ENCODE results near the gene IL1A. TPM values are rescaled to one million over a fixed set of nuclear protein-coding genes. Genes with fewer than 3 reads are reported as not detected.

The IL1A gene
- total and polyA plus RNA-seq, 9 of the 15 experiments (the other 6 are each of a cell fraction or from before 2014, with no cell fraction given), result 0.03 to 0.27 (median 0.14) TPM; not detected in 2

GRCh38 chr2:112803691-112804521, 19.6 kb upstream of the IL1A start:
- FAIRE-seq, result peak; percentile 70
- in situ Hi-C loops (cut with MboI), result no loop called here
- H3K4me1 ChIP-seq (replicated peaks in 1 of 2; ENCODE audit: control insufficient read depth in 2 of 2, insufficient read depth in 2 of 2, low read length in 2 of 2), result peaks cover 0 to 7% of the 10 kb centered on the region in 2 experiments; a peak in 2 of 5 replicates
- H3K4me2 ChIP-seq (ENCODE audit: insufficient read depth, low read length), result no peak overlapping the region; the same call in 1 of the 2 replicates
- no peaks in the 10 kb centered on the region for H3K9me1 ChIP-seq (ENCODE audit: control insufficient read depth, insufficient read depth, low read length)
- H3K9ac ChIP-seq (ENCODE audit: insufficient read depth in 1 of 2, low read depth in 2 of 2, low read length in 2 of 2), result no peak overlapping the region
- ChIA-PET CTCF (ENCODE audit: low intra/inter-chr PET ratio) (no interaction called here), POLR2A (interaction anchor here (2.3 kb wide), 1 partner anchor 11 kb away, joined by 7 read pairs; no protein-coding TSS in a partner anchor)
- peak overlapping the region; percentile 15 for H2AFZ ChIP-seq (ENCODE audit: low read depth, low read length)
- peak; percentile 70 for ATAC-seq
- intact Hi-C loops (cut with micrococcal nuclease), result no loop called here
- no peaks in the 10 kb centered on the region for H3K79me2 ChIP-seq (ENCODE audit: control insufficient read depth, insufficient read depth, low read length)
- no peaks in the 10 kb centered on the region for H3K36me3 ChIP-seq (ENCODE audit: control insufficient read depth, insufficient read depth, low read length)
- BruUV-seq (replicated peaks), result no TSS peak
- peak in 3 of 4 experiments; percentile 31 to 52 (median 43) for DNase-seq (ENCODE audit: extremely low read depth in 1 of 4, low spot score in 3 of 4)
- H4K20me1 ChIP-seq (replicated peaks; ENCODE audit: control insufficient read depth, insufficient read depth, low read length), result no peaks in the 10 kb centered on the region
- H3K27me3 ChIP-seq (ENCODE audit: control insufficient read depth in 2 of 2, insufficient read depth in 2 of 2, low read length in 2 of 2), result no peaks in the 10 kb centered on the region
- 26% methylated on average over 5 of the region's 5 CpGs for WGBS (ENCODE audit: insufficient coverage, low coverage, missing lambda C conversion rate)
- H3K27ac ChIP-seq (ENCODE audit: extremely low read depth, low read depth, low read length), result no peak overlapping the region
- H3K4me3 ChIP-seq, result no peak overlapping the region
- H3K9me3 ChIP-seq (replicated peaks; ENCODE audit: control insufficient read depth, insufficient read depth, low read depth, low read length), result no peaks in the 10 kb centered on the region
- TF ChIP-seq FOXA1 (IDR thresholded peaks at IDR 0.05; ENCODE audit: borderline replicate concordance), result no peak
- peak; percentile 99 for TF ChIP-seq HMBOX1 (IDR thresholded peaks at IDR 0.05)
- peak; percentile 74 for TF ChIP-seq PRDM10 (IDR thresholded peaks at IDR 0.05; ENCODE audit: partially characterized antibody)
- no peak for TF ChIP-seq PTBP1 (IDR thresholded peaks at IDR 0.05; ENCODE audit: low read depth, low read length)
- TF ChIP-seq ETV5 (CRISPR knock-in tag; IDR thresholded peaks at IDR 0.05; ENCODE audit: low read depth), result 0 out of 2 replicates have a peak, but pooled peaks have one; percentile 32
- no peak for TF ChIP-seq XRCC3 (IDR thresholded peaks at IDR 0.05)
- TF ChIP-seq SP1 (CRISPR knock-in tag; IDR thresholded peaks at IDR 0.05), result no peak
- no peak for TF ChIP-seq SMAD1 (IDR thresholded peaks at IDR 0.05; ENCODE audit: low read depth, low read length, partially characterized antibody)
- no peak for TF ChIP-seq PHB (CRISPR knock-in tag; IDR thresholded peaks at IDR 0.05)
- TF ChIP-seq ZNF175 (CRISPR knock-in tag; IDR thresholded peaks at IDR 0.05; ENCODE audit: low read depth), result no peak
- no peak for TF ChIP-seq ZNF280A (IDR thresholded peaks at IDR 0.05; ENCODE audit: low read depth, partially characterized antibody)
- TF ChIP-seq ZNF695 (CRISPR knock-in tag; IDR thresholded peaks at IDR 0.05), result no peak
- no peak for TF ChIP-seq HEY1 (CRISPR knock-in tag; IDR thresholded peaks at IDR 0.05; ENCODE audit: borderline replicate concordance)
- TF ChIP-seq PHF8 (IDR thresholded peaks at IDR 0.05; ENCODE audit: borderline replicate concordance, low read length), result no peak
- TF ChIP-seq MTA2 (IDR thresholded peaks at IDR 0.05; ENCODE audit: low read depth), result no peak
- no peak for TF ChIP-seq KLF10 (CRISPR knock-in tag; IDR thresholded peaks at IDR 0.05)
- TF ChIP-seq ADNP (tag; IDR thresholded peaks at IDR 0.05), result peak; percentile 19; the same call in 1 of the 2 replicates

Data from K562 (cell line).